ENCODE measurements around the gene HDAC4. TPM values are rescaled to one million over a fixed set of nuclear protein-coding genes. Genes with fewer than 3 reads are reported as not detected.

The HDAC4 gene
- total and polyA plus RNA-seq, 2 of the 8 experiments (the other 6 are each of a cell fraction or from before 2014, with no cell fraction given), result 15.4 to 31.5 TPM

DNA sequence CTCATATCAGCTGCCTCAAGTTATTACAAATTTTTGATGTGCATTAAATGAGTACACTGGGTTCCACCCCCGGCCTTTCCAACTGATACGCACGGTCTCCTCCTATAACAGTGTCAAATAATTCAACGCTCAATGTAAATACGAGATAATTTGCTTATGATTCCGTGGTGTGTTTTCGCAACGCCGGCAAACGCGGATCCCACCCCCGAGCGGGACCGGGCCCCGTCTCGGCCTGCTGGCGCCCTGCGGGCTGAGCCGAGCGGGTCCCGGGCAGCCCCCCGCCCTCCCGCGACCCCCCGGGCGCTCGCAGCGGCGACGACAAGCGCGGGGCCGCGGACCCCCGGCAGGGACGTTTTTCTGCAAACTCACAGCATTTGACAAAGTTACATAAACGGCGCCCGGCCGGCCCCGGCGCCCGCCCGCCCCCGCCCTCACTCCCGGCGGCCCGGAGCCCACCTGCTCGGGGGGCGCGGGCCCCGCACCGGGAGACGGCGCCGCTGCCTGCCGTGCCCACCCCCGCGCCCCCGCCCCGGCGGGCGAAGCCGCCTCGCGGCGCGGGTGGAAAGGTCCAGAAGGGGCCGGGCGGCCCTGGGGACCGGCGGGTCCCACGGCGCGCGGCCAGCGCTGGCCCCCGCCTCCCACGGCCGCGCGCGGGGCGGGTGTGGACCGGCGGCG lies 762 bp downstream of the HDAC4 start:
- 1% methylated on average over 17 of the region's 87 CpGs; no CpG with 5 or more reads in 1 of the 2 experiments for WGBS, 2 experiments (ENCODE audit: extremely low coverage in 1 of 2, insufficient coverage in 1 of 2, insufficient read length in 1 of 2, insufficient replicate concordance in 2 of 2, low coverage in 1 of 2, low lambda C conversion rate in 2 of 2, missing lambda C conversion rate in 1 of 2)
- Histone ChIP-seq H3K23me2 (ENCODE audit: low read depth, low read length) (peaks cover 9% of the 10 kb centered on the region; the same call in 1 of the 2 replicates), H3K14ac (ENCODE audit: insufficient read length) (no peak overlapping the region), H3K4me2 (ENCODE audit: insufficient read depth in 1 of 2, low read depth in 2 of 2, low read length in 2 of 2) (peak overlapping the region; percentile 62 to 72), H2BK15ac (ENCODE audit: low read length) (no peak overlapping the region), H3K23ac (ENCODE audit: insufficient read length) (no peak overlapping the region), H4K8ac (ENCODE audit: extremely low read depth, insufficient read depth, low read length) (no peak overlapping the region), H4K5ac (ENCODE audit: insufficient read length, low read depth, low read length) (no peak overlapping the region), H2BK5ac (ENCODE audit: low read depth, low read length) (no peak overlapping the region), H3K27ac (ENCODE audit: low read depth, low read length) (no peak overlapping the region), H3K79me1 (ENCODE audit: low read depth, low read length) (peaks cover 15% of the 10 kb centered on the region; the same call in 1 of the 2 replicates), H3K56ac (replicated peaks; ENCODE audit: insufficient read length, low read depth, low read length) (no peak overlapping the region), H2BK20ac (ENCODE audit: low read length) (no peak overlapping the region), H3K79me2 (ENCODE audit: control insufficient read depth in 1 of 2, insufficient read depth in 2 of 2, low read length in 2 of 2) (peaks cover 4 to 49% of the 10 kb centered on the region in 2 experiments; a peak in 3 of 4 replicates), H3K4me3 (ENCODE audit: extremely low read depth in 1 of 4, insufficient read depth in 2 of 4, low read depth in 3 of 4, low read length in 4 of 4) (peak overlapping the region; percentile 43 to 80 (median 60)), H3K18ac (ENCODE audit: extremely low read depth, low read length) (no peak overlapping the region), H2BK120ac (replicated peaks; ENCODE audit: low read depth, low read length) (no peak overlapping the region), H4K91ac (replicated peaks; ENCODE audit: insufficient read length, low read length) (no peak overlapping the region), H2BK12ac (ENCODE audit: low read depth, low read length) (no peak overlapping the region), H4K20me1 (replicated peaks in 1 of 2; ENCODE audit: control insufficient read depth in 1 of 2, insufficient read depth in 2 of 2, low read length in 2 of 2) (peaks cover 16 to 20% of the 10 kb centered on the region in 2 experiments), H2AK5ac (ENCODE audit: low read depth, low read length) (no peak overlapping the region), H3K27me3 (replicated peaks in 1 of 4; ENCODE audit: control insufficient read depth in 3 of 4, extremely low read depth in 1 of 4, insufficient read depth in 3 of 4, low read length in 3 of 4) (no peaks in the 10 kb centered on the region), H3K9ac (replicated peaks in 1 of 4; ENCODE audit: extremely low read depth in 1 of 4, low read depth in 3 of 4, low read length in 3 of 4) (peak overlapping the region in 2 of 4 experiments; percentile 31 to 95; a peak in 3 of 7 replicates), H2AFZ (ENCODE audit: low read length) (no peak overlapping the region), H3K9me3 (ENCODE audit: insufficient read depth in 2 of 2, low read depth in 1 of 2, low read length in 1 of 2) (no peaks in the 10 kb centered on the region), H3K36me3 (ENCODE audit: control insufficient read depth in 2 of 4, insufficient read depth in 4 of 4, low read length in 3 of 4) (no peaks in the 10 kb centered on the region), H3K4me1 (replicated peaks in 1 of 4; ENCODE audit: control insufficient read depth in 3 of 4, insufficient read depth in 4 of 4, low read length in 3 of 4) (peaks cover 0 to 3% (median 0%) of the 10 kb centered on the region in 4 experiments; a peak in 4 of 7 replicates), H3K4ac (replicated peaks; ENCODE audit: insufficient read length, low read depth, low read length) (no peak overlapping the region)
- ChIA-PET POLR2A (ENCODE audit: partially characterized antibody) (no interaction called here), CTCF (ENCODE audit: partially characterized antibody) (no interaction called here)
- FAIRE-seq, result no peak
- no peak for DNase-seq (ENCODE audit: low read depth in 1 of 2, low spot score in 2 of 2)
- TF ChIP-seq YY1 (IDR thresholded peaks at IDR 0.05; ENCODE audit: low read depth, low read length), result no peak
- TF ChIP-seq RBBP5 (IDR thresholded peaks at IDR 0.05; ENCODE audit: borderline replicate concordance, low read depth, low read length), result 0 out of 2 replicates have a peak, but pooled peaks have one; percentile 18
- TF ChIP-seq SIN3A (conservative IDR thresholded peaks at IDR 0.05 in 1 of 2, IDR thresholded peaks at IDR 0.05 in 1 of 2; ENCODE audit: low read depth in 1 of 2, low read length in 2 of 2), result no peak
- no peak for TF ChIP-seq PHF8 (conservative IDR thresholded peaks at IDR 0.05; ENCODE audit: low read depth, low read length)

Data from H1 (cell line).